ENCODE data around the gene INTS1.

- no peak for TF ChIP-seq EZH2 (IDR thresholded peaks at IDR 0.05)
- no peak for TF ChIP-seq POLR2AphosphoS5 (IDR thresholded peaks at IDR 0.05; ENCODE audit: borderline replicate concordance, low read depth, low read length)
- no peak for TF ChIP-seq FOXP2 (optimal IDR thresholded peaks at IDR 0.05; ENCODE audit: control extremely low read depth, extremely low read length, insufficient read depth)
Measured at GRCh38 chr7:1493571-1493970, 10.6 kb downstream of the INTS1 start.
